ENCODE measurements around the gene RPS19BP1.

- no peak for TF ChIP-seq CTCF (IDR thresholded peaks at IDR 0.05)
- TF ChIP-seq NFE2L1 (CRISPR knock-in tag; IDR thresholded peaks at IDR 0.05): no peak
- TF ChIP-seq MXD4 (CRISPR knock-in tag; IDR thresholded peaks at IDR 0.05; ENCODE audit: borderline replicate concordance): no peak
- no peak for TF ChIP-seq SMAD3 (CRISPR knock-in tag; IDR thresholded peaks at IDR 0.05; ENCODE audit: borderline replicate concordance)
- no peak for TF ChIP-seq HMGXB4 (CRISPR knock-in tag; IDR thresholded peaks at IDR 0.05)
- no peak for TF ChIP-seq MLX (CRISPR knock-in tag; IDR thresholded peaks at IDR 0.05)
- TF ChIP-seq E2F4 (CRISPR knock-in tag; IDR thresholded peaks at IDR 0.05; ENCODE audit: borderline replicate concordance, low read depth): no peak
Measured at GRCh38 chr22:39560127-39560526, 27.6 kb upstream of the RPS19BP1 start.

Measured in WTC11 (cell line).